ENCODE results near the gene TMEM129.

The TMEM129 gene

DNA sequence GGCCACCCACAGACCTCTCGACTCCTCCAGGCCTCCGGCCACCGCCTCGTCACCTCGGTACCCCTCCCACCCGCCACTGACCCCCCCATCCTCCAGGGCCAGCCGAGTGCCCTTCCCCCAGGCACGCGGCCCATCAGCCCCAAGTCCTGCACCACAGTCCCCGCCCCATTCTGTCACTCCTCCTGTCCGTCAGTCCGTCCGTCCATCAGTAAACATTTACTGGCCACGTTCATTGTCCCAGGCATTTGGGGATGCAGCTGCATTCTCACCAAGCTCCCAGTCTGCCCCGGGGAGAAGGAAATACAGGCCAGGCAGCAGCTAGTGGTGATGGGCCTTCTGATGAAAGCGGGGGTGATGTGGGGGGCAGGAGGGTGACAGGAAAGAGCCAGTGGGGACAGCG is 36.7 kb upstream of the TMEM129 start:
- DNase-seq: no peak

- DNase-seq: no peak
These were observed 36.0 kb upstream of the TMEM129 start for GRCh38 chr4:1756893-1757779.

DNA sequence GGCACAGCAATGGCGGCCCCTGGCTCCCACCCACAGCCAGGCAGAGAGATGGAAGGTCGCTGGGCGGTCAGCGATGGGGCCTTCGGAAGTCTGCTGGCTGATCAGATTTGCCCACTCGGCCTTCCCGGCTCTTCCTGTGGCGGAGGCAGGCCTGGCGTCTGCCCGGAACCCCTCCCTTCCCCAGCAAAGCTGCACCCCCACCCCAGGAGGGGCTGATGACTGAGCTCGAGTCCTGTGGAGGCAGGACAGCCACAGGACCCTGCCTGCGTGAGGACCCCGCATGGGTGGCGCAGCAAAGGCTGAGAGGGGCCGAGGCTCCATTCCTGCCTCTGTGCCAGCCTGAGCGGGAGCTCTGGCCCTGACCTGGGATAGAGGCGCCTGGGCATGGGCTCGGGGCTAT is 35.0 kb upstream of the TMEM129 start:
- no peak for DNase-seq

DNA sequence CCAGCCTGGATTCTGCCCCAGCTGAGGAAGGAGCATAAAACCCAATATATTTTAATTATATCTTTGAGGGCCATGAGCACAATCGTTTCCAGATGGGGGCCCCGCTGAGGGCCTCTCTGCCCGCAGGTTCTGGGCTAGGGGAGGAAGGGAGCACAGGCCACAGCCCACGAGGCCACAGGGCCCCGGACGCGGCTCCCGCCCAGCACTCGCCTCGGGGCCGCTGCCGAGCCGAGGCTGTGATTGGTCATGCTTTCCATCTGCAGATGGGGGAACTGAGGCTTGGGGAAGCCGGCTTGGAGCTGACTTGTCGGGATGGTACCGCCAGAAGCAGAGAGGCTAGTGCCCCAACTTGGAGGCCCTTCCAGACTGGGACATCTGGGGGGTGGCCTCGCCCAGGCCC is 34.2 kb upstream of the TMEM129 start:
- no peak for DNase-seq

DNA sequence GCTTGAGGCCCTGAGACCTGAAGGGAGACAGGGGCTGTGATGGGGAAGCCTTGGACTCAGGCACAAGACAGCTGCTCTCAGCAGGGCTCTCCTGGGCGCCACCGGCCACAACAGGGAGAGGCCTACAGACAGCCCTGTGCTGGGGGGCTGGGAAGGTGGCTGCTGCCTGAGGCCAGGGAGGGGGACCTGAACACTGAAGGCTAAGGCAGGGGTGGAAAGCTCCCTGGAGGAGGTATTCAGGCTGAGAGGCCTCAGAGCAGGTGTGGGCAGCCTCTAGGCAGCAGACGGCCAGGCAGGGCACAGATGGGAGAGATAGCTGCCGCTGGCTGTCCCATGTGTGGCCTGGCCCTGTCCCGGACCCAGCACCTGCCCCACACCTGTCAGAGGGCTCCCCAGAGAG is 33.2 kb upstream of the TMEM129 start:
- DNase-seq: no peak

DNA sequence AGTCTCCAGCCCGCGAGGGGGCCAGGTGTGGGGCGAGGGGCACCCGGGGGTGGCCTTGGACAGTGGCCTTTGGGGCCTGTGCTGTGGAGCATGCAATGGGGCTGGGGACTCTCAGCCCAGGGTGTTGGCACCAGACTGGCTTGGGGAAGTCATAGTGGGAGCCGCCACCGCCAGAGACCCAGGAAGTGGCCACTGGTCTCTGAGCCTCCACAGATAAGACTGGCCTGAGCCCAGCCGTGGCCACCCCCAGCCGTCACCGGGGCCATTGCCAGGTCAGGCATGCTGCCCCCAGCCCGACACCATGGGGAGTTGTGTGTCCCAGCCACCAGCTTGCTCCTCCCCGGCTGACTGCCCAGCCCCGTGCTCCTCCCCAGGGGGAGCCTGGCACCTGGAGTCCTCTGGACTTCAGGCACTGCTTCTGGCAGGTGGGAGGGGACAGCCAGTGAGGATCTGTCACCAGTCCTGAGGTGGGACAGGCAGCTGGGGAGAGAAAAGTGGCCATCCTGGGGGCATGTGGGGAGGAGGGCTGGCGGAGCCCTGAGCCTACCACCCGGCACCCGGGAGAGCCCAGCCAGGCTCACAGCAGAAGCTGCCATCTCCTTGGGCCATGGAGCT is 32.7 kb upstream of the TMEM129 start:
- no peak for DNase-seq

- no peak for DNase-seq
These were observed 32.2 kb upstream of the TMEM129 start for GRCh38 chr4:1753294-1753696.

DNA sequence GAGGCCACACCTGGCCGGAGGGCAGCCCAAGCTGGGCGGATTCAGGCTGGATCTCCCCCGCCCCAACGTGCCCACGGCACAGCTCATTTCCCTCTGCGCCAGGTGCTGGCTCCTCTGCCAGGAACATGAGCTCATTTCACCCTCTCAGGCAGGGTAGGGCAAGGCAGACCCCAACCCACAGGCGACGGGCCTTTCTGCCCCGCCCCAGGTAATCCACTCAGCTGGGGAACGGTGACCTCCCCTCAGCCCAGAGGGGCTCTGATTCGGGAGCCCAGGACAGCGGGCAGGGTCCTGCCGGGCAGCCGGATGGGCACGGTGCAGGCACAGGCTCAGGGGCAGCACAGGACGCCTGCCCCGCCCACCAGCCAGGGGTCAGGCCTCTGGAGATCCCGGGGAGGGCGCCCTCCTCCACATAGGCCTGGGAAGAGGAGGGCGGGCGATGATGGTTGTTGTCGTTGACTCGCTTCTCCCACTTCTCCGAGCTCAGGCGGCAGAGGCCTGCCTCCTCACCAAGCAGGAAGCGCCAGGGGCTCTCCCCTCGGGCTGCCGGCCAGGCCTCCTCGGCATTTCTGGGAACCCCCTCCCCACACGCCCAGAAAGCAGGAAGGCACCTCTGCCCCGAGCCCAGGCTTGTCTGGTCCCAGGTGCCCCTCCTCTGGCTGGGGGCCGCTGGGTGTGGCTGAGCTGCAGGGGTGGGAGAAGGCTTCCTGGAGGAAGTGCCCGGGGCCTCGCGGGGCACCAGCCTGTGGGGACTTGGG is 31.3 kb upstream of the TMEM129 start:
- no peak for DNase-seq

DNA sequence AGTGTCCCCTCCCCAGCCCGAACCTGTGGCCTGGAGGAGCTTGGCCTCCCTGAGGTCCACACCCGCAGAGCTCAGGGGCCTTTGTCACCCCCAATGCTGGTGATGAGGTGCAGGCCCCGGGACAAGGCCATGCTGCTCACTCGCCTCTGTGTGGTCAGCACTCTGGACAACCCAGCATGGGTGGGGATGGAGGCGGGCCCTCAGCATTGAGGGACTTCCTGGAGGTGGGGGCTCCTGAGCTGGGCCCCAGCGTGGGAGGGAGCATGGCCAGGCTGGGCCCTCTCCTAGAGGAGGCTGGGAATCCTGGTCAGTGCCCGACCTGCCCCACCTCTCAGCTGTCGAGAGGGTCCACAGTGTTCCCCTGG is 30.8 kb upstream of the TMEM129 start:
- DNase-seq: no peak

DNA sequence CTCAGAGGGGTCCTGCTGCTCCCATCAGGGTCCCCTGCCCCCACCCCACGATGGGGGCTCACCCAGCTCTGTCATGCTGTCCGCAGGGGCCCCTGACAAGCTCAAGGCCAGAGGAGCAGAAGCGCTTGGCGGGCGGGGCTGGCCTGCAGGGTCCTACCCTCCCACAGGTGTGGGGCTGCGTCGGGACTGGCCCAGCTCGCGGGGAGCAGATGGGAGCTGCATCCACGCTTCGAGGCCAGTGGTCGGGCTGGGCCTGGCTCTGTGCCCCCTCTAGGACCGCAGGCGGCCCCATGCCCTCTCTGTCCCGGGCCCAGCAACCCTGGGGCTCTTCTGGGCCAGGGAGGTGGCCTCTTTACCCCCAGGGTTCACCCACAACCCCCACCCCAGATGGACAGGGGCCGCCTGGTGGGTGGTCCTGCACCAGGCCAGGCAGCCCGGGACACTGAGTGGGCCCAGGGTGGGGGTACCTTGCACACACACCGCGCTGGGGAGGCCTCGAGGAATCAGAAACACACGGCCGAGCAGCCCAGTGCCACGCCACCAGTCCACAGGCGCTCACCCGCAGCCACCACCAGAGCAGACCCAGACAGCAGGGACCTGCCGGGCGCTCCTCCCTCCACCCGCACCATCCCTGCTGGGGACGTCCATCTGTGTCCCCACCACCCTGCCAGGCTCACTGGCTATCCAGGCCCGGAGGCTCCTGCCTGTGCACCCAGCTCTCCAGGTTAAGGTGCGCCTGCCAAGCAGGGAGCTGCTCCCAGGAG is 30.2 kb upstream of the TMEM129 start:
- DNase-seq: no peak

DNA sequence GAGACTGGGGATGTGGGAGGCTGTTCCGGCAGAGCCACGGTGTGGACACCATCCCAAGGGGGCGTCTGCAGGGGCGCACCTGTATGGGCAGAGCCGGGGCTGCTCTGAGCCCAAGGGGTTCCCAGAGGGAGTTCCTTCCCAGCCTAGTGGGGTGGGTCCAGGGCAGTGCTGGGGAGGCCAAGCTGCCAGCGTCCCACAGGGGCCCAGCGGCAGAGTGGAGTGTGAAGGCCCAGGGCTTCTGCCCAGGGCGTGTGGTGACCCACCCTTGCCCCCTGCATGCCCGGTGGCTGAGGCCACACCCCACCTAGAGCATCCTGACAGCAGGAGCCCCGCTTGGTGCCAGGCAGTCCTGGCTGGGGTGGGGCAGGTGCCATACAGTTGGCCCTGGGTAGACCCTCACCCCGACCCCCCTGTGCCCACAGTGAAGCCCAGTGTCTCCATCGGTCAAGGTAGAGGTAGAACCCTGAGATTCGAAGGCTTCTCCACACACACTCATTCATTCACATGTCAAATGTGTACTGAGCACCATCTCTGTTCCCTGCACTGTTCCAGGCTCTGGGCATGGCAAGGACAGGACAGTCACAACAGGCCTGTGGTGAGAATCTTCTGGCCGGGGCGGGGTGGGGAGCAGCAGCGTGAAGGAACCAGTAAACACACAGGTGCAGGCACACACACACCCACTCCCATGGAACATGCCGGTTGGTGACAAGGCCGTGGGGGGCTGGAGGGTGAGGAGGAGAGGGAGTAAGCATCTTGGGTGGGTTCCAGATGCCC is 29.4 kb upstream of the TMEM129 start:
- no peak for DNase-seq

DNA sequence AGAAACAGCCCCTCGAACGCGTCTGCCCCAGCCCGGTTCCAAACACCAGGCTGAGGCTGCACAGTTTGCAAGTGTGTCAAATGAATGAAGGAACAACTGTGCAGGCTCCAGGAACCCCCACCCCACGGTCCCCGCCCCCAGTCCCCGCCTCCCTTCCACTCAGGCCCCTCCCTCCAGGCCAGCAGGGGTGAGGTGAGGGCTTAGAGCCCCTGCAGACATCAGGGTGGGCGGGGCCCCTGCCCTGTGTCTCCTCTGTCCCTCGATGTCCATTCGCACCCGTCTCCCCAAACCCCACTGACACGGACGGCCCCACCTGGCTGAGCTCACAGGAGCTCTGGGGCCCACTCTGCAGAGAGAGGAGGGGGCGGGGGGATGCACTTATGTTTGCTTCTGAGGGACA is 28.7 kb upstream of the TMEM129 start:
- DNase-seq: no peak

- DNase-seq: no peak
These were observed 28.2 kb upstream of the TMEM129 start for GRCh38 chr4:1749370-1749769.

DNA sequence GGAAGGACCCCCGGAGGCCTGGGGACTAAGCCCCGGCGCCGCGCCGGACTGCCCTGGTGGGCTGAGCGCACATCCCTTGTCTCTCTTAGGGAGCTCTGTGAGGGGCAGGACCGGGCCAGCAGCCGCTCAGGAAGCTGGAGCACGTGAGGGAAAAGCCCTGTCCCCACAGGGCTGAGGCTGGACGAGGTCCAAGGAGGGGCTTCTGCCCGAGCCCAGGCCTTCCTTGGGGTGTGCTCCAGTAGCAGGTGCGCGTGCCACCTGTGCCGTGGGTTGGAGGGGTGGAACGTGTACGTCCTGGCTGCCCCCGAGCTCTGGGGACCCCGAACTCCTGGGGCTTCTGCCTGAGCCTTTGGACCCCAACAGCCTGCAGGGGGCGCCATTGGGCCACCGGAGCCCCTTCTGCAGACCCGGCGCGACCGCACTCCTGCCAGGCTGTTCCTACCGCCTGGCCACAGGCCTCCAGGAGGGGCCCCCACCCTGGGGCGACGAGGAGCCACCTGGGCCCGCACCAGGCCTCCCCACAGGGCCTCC is 27.4 kb upstream of the TMEM129 start:
- peak; percentile 73 to 88 for DNase-seq

DNA sequence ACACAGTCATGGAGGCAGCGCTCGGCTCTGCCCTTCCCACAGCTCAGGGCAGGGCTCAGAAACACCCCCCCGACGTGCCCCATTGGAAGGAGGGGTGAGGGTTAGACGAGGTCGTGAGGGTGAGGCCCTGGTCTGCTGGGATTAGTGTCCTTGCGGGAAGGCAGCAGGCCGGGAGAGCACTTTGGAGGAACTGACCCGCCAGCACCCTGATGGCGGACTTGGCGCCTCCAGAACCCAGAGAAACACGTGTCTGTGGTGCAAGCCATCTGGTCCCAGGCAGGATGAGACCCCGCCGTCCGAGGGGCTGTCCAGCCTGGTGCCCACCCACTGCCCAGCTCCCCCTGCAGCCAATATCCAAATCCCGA is 26.5 kb upstream of the TMEM129 start:
- DNase-seq: no peak

GRCh38 chr4:1746919-1747602 is 25.9 kb upstream of the TMEM129 start:
- DNase-seq: no peak

DNA sequence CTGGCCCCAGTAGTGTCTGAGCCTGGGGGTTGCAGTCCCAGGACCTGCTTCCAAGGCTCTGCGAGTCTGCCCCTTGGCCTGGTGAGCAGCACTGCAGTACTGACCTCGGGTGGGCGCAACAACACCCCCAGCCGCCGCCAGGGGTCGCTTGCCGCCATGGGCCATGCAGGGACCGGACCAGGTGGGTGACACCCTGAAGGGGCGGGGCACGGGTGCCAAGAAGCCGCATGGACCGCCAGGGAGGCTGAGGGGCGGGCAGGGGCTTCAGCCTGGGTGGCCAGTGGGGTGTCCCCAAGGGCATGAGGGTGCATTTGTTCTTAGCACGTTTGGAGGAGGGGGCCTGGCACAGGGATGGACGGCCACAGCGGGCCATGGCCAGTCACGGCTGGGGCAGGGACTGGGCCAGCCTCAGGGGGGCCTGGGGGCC is 25.2 kb upstream of the TMEM129 start:
- DNase-seq: peak; percentile 62 to 63

GRCh38 chr4:1745697-1746096 is 24.6 kb upstream of the TMEM129 start:
- DNase-seq: no peak

DNA sequence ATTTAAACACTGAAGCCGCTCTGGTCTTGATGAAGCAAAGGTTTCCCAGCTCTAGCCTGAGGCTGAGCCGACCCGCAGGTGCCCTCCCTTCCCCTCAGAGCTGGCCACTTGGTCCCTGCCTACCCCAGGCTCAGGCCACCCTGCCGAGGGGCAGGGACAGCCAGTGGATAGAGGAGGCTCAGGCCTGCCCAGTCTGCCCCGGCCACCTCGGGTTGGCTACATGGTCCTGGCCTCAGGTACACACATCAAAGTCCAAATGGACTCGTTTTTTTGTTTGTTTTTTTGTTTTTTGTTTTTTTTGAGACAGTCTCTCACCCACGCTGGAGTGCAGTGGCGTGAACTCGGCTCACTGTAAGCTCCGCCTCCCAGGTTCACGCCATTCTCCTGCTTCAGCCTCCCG is 24.0 kb upstream of the TMEM129 start:
- no peak for DNase-seq

DNA sequence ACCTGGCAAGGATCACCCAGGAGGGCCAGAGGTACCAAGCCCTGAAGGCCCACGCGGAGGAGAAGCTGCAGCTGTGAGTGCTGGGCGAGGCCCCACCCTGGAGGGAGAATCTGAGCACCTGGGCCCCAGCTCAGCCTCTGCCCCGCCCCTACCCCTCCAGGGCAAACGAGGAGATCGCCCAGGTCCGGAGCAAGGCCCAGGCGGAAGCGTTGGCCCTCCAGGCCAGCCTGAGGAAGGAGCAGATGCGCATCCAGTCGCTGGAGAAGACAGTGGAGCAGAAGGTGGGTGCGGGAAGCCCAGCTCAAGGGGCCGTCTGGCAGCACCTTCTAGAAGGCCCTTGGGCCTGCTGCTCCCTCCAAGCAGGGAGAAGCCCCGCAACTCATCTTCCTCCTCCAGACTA is 23.4 kb upstream of the TMEM129 start:
- DNase-seq: no peak

- DNase-seq: no peak
These were observed 22.9 kb upstream of the TMEM129 start for GRCh38 chr4:1743975-1744374.

GRCh38 chr4:1743551-1743950 is 22.4 kb upstream of the TMEM129 start:
- no peak for DNase-seq
